ENCODE data around the gene DCP2.

The DCP2 gene

GRCh38 chr5:112976432-112977309 is at the start of gene DCP2 (continued):
- TF ChIP-seq ZNF184 (tag by site-specific recombination; IDR thresholded peaks at IDR 0.05): 0 out of 2 replicates have a peak, but pooled peaks have one; percentile 36
- peak; percentile 92 for TF ChIP-seq ZNF600 (tag by site-specific recombination; IDR thresholded peaks at IDR 0.05)
- no peak; the same call in 1 of the 2 replicates for TF ChIP-seq ZFP37 (tag by site-specific recombination; IDR thresholded peaks at IDR 0.05)
- no peak for TF ChIP-seq ZNF768 (tag by site-specific recombination; IDR thresholded peaks at IDR 0.05)
- no peak for TF ChIP-seq ZNF521 (tag by site-specific recombination; IDR thresholded peaks at IDR 0.05)
- TF ChIP-seq HOXA7 (CRISPR knock-in tag; IDR thresholded peaks at IDR 0.05; ENCODE audit: borderline replicate concordance): no peak
- no peak for TF ChIP-seq GLI2 (tag by site-specific recombination; IDR thresholded peaks at IDR 0.05; ENCODE audit: borderline replicate concordance, low read depth)
- no peak for TF ChIP-seq ZNF354C (tag by site-specific recombination; IDR thresholded peaks at IDR 0.05; ENCODE audit: borderline replicate concordance, low read depth)
- peak; percentile 65 for TF ChIP-seq ZNF629 (tag by site-specific recombination; IDR thresholded peaks at IDR 0.05)
- peak; percentile 45; the same call in 1 of the 2 replicates for TF ChIP-seq ZNF394 (tag by site-specific recombination; IDR thresholded peaks at IDR 0.05; ENCODE audit: borderline replicate concordance)
- no peak for TF ChIP-seq TRIM28 (IDR thresholded peaks at IDR 0.05; ENCODE audit: borderline replicate concordance, low read length)
- TF ChIP-seq PRDM1 (tag by site-specific recombination; IDR thresholded peaks at IDR 0.05): peak; percentile 61; the same call in 1 of the 2 replicates
- TF ChIP-seq GLIS2 (tag by site-specific recombination; IDR thresholded peaks at IDR 0.05): peak; percentile 97
- no peak for TF ChIP-seq ZNF776 (tag by site-specific recombination; IDR thresholded peaks at IDR 0.05; ENCODE audit: borderline replicate concordance)
- no peak for TF ChIP-seq ZNF133 (tag by site-specific recombination; IDR thresholded peaks at IDR 0.05)
- TF ChIP-seq ZNF366 (tag by site-specific recombination; conservative IDR thresholded peaks at IDR 0.05): peak; percentile 61
- TF ChIP-seq KLF7 (tag by site-specific recombination; IDR thresholded peaks at IDR 0.05; ENCODE audit: borderline replicate concordance): peak; percentile 72; the same call in 1 of the 2 replicates
- no peak for TF ChIP-seq ZNF549 (tag by site-specific recombination; IDR thresholded peaks at IDR 0.05)
- TF ChIP-seq ZNF624 (tag by site-specific recombination; IDR thresholded peaks at IDR 0.05): no peak
- no peak for TF ChIP-seq ZNF10 (tag by site-specific recombination; IDR thresholded peaks at IDR 0.05)
- TF ChIP-seq ZNF48 (tag by site-specific recombination; IDR thresholded peaks at IDR 0.05): no peak
- no peak for TF ChIP-seq PRDM6 (tag by site-specific recombination; IDR thresholded peaks at IDR 0.05)
- TF ChIP-seq ZNF529 (tag by site-specific recombination; IDR thresholded peaks at IDR 0.05; ENCODE audit: insufficient replicate concordance): no peak
- TF ChIP-seq OSR2 (tag by site-specific recombination; IDR thresholded peaks at IDR 0.05): no peak
- TF ChIP-seq SCRT1 (tag by site-specific recombination; IDR thresholded peaks at IDR 0.05; ENCODE audit: borderline replicate concordance): no peak
- TF ChIP-seq ZNF560 (tag by site-specific recombination; IDR thresholded peaks at IDR 0.05; ENCODE audit: borderline replicate concordance): no peak
- no peak for TF ChIP-seq ZBTB6 (tag by site-specific recombination; IDR thresholded peaks at IDR 0.05)
- TF ChIP-seq ZNF707 (tag by site-specific recombination; IDR thresholded peaks at IDR 0.05): no peak
- no peak for TF ChIP-seq ZNF571 (tag by site-specific recombination; IDR thresholded peaks at IDR 0.05)
- TF ChIP-seq ZNF16 (tag by site-specific recombination; IDR thresholded peaks at IDR 0.05; ENCODE audit: low read depth): no peak
- TF ChIP-seq ZNF843 (tag by site-specific recombination; IDR thresholded peaks at IDR 0.05): peak; percentile 72
- TF ChIP-seq ZBTB26 (tag by site-specific recombination; optimal IDR thresholded peaks at IDR 0.05): peak; percentile 70
- TF ChIP-seq ZNF140 (tag by site-specific recombination; IDR thresholded peaks at IDR 0.05): no peak
- peak; percentile 65; the same call in 1 of the 2 replicates for TF ChIP-seq ZNF324 (tag by site-specific recombination; IDR thresholded peaks at IDR 0.05)
- TF ChIP-seq ZBTB49 (tag by site-specific recombination; IDR thresholded peaks at IDR 0.05; ENCODE audit: low read depth): no peak

Data from HEK293 (cell line).